Measurements from ENCODE around the gene SLC22A4.

SLC22A4 gene

GRCh38 chr5:132392978-132393825 is 99.0 kb downstream of the SLC22A4 start:
- no peak for TF ChIP-seq REST (IDR thresholded peaks at IDR 0.05; ENCODE audit: low read depth)
- TF ChIP-seq USF1 (IDR thresholded peaks at IDR 0.05) = no peak
- TF ChIP-seq, protein P1, sequence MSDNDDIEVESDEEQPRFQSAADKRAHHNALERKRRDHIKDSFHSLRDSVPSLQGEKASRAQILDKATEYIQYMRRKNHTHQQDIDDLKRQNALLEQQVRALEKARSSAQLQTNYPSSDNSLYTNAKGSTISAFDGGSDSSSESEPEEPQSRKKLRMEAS (IDR thresholded peaks at IDR 0.05) = no peak
- TF ChIP-seq CREB1 (IDR thresholded peaks at IDR 0.05; ENCODE audit: low read depth) = no peak
- TF ChIP-seq YY1 (IDR thresholded peaks at IDR 0.05; ENCODE audit: low read depth) = no peak
- no peak for TF ChIP-seq TEAD4 (IDR thresholded peaks at IDR 0.05)
- TF ChIP-seq EP300 (IDR thresholded peaks at IDR 0.05; ENCODE audit: borderline replicate concordance) = no peak
- TF ChIP-seq FOXM1 (IDR thresholded peaks at IDR 0.05; ENCODE audit: borderline replicate concordance, low read depth) = no peak
- no peak for TF ChIP-seq NFIC (IDR thresholded peaks at IDR 0.05)
- TF ChIP-seq RAD21 (IDR thresholded peaks at IDR 0.05; ENCODE audit: low read depth) = no peak
- no peak for TF ChIP-seq CEBPB (IDR thresholded peaks at IDR 0.05)
- no peak for TF ChIP-seq EGR1 (IDR thresholded peaks at IDR 0.05)
- TF ChIP-seq ZBTB7A (IDR thresholded peaks at IDR 0.05; ENCODE audit: low read depth) = no peak
- no peak for TF ChIP-seq TAF1 (IDR thresholded peaks at IDR 0.05; ENCODE audit: low read depth)
- TF ChIP-seq TCF12 (IDR thresholded peaks at IDR 0.05; ENCODE audit: low read depth) = no peak

Data from Ishikawa (cell line).